Astrocyte (in vitro differentiated cells and primary cell): Measurements from ENCODE around the gene RAB6A. TPM values are rescaled to one million over a fixed set of nuclear protein-coding genes. Genes with fewer than 3 reads are reported as not detected.

Experiments used
- DNase-seq: peaks from one replicate; pipeline ENCODE4 v3.0.0-alpha.2; 2010; ENCODE audit warnings: low read depth
- FAIRE-seq: peaks from 2 replicates; lab custom pipeline; 2011; peaks lifted over from hg19 to GRCh38; lab: Jason Lieb, UNC
- H2AFZ ChIP-seq: 2 replicates; pipeline ENCODE4 v1.6.0; 2012; ENCODE audit warnings: low read depth, low read length, inconsistent platforms
- H3K27ac ChIP-seq: 2 replicates; pipeline ENCODE4 v1.5.1; 2011; ENCODE audit warnings: low read depth, low read length, inconsistent platforms
- H3K27me3 ChIP-seq: 2 replicates; pipeline ENCODE4 v1.6.0; 2011; ENCODE audit warnings: low read length, inconsistent platforms; ENCODE audit not compliant: insufficient read depth
- H3K36me3 ChIP-seq: 2 replicates; pipeline ENCODE4 v1.5.1; 2011; ENCODE audit warnings: low read length, inconsistent platforms; ENCODE audit not compliant: insufficient read depth
- H3K4me1 ChIP-seq: 2 replicates; pipeline ENCODE4 v1.5.1; 2011; ENCODE audit warnings: low read length, inconsistent platforms; ENCODE audit not compliant: insufficient read depth
- H3K4me2 ChIP-seq: 2 replicates; pipeline ENCODE4 v1.6.0; 2012; ENCODE audit warnings: low read length, inconsistent platforms
- H3K4me3 ChIP-seq: 2 replicates; pipeline ENCODE4 v1.5.1; 2011; ENCODE audit warnings: low read depth, mild to moderate bottlenecking, low read length, inconsistent platforms; ENCODE audit not compliant: insufficient read depth
- H3K79me2 ChIP-seq: 2 replicates; pipeline ENCODE4 v1.6.0; 2012; ENCODE audit warnings: mild to moderate bottlenecking, low read length, inconsistent platforms; ENCODE audit not compliant: insufficient read depth
- H3K9ac ChIP-seq: 2 replicates; pipeline ENCODE4 v1.6.0; 2012; ENCODE audit warnings: mild to moderate bottlenecking, low read length, inconsistent platforms
- H3K9me3 ChIP-seq: 2 replicates; pipeline ENCODE4 v1.5.1; 2012; ENCODE audit warnings: low read depth, mild to moderate bottlenecking, low read length, inconsistent platforms; ENCODE audit not compliant: insufficient read depth
- H4K20me1 ChIP-seq: 2 replicates; pipeline ENCODE4 v1.6.0; 2012; ENCODE audit warnings: low read length, inconsistent platforms; ENCODE audit not compliant: insufficient read depth
- H3K27ac Mint-ChIP-seq: one replicate; pipeline ENCODE4 v1.8.0; 2021; ENCODE audit warnings: mild to moderate bottlenecking, mixed read lengths; ENCODE audit not compliant: unreplicated experiment
- H3K27me3 Mint-ChIP-seq: one replicate; pipeline ENCODE4 v1.8.0; 2021; ENCODE audit warnings: low read depth, mixed read lengths; ENCODE audit not compliant: unreplicated experiment
- H3K36me3 Mint-ChIP-seq: one replicate; pipeline ENCODE4 v1.8.0; 2021; ENCODE audit warnings: low read depth, mixed read lengths; ENCODE audit not compliant: unreplicated experiment
- H3K4me1 Mint-ChIP-seq: one replicate; pipeline ENCODE4 v1.8.0; 2021; ENCODE audit warnings: low read depth, mixed read lengths; ENCODE audit not compliant: unreplicated experiment
- H3K4me3 Mint-ChIP-seq: one replicate; pipeline ENCODE4 v1.8.0; 2021; ENCODE audit warnings: mild to moderate bottlenecking, moderate library complexity, mixed read lengths; ENCODE audit not compliant: unreplicated experiment
- H3K9me3 Mint-ChIP-seq: one replicate; pipeline ENCODE4 v1.8.0; 2021; ENCODE audit warnings: mild to moderate bottlenecking, mixed read lengths; ENCODE audit not compliant: unreplicated experiment
- CTCF ChIP-seq: IDR thresholded peaks from 2 replicates; pipeline ENCODE4 v1.5.1; 2011; ENCODE audit warnings: low read depth, mild to moderate bottlenecking, inconsistent platforms, low read length, moderate library complexity; ENCODE audit not compliant: insufficient read depth
- EZH2 ChIP-seq: IDR thresholded peaks from 2 replicates; pipeline ENCODE4 v1.6.1; 2012; ENCODE audit warnings: mild to moderate bottlenecking, low read length, inconsistent platforms; ENCODE audit not compliant: insufficient read depth
- total RNA-seq: library from RNA; stranded (reverse); gene quantifications from 2 replicates; pipeline ENCODE4 v1.2.1, GENCODE V29; 2021

RAB6A gene
- total RNA-seq, 1 donor from 2014 or later, result 185 TPM

DNA sequence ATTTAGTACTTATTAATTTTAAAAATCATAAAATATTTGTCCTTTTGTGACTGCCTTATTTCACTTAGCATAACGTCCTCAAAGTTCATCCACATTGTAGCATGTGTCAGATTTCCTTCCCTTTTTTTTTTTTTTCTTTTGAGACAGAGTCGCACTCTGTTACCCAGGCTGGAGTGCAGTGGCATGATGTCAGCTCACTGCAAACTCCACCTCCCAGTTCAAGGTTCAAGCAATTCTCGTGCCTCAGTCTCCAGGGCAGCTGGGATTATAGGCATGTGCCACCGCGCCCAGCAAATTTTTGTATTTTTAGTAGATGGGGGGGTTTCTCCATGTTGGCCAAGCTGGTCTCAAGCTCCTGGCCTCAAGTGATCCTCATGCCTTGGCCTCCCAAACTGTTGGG lies 10.6 kb downstream of the RAB6A start:
- Mint-ChIP-seq H3K36me3 (no peaks in the 10 kb centered on the region), H3K4me3 (no peak overlapping the region), H3K27ac (no peak overlapping the region), H3K27me3 (no peaks in the 10 kb centered on the region), H3K9me3 (no peaks in the 10 kb centered on the region), H3K4me1 (peaks cover 12% of the 10 kb centered on the region)
- H3K27me3 ChIP-seq, result no peaks in the 10 kb centered on the region
- no peak overlapping the region for H3K27ac ChIP-seq
- DNase-seq, result no peak
- H2AFZ ChIP-seq, result no peak overlapping the region
- peaks cover 8% of the 10 kb centered on the region for H3K4me1 ChIP-seq
- no peak overlapping the region for H3K9ac ChIP-seq
- H3K4me2 ChIP-seq, result no peak overlapping the region
- FAIRE-seq, result no peak
- no peaks in the 10 kb centered on the region for H3K9me3 ChIP-seq
- H3K36me3 ChIP-seq, result no peaks in the 10 kb centered on the region
- H4K20me1 ChIP-seq, result peaks cover 95% of the 10 kb centered on the region
- no peak overlapping the region for H3K4me3 ChIP-seq
- H3K79me2 ChIP-seq, result peaks cover 99% of the 10 kb centered on the region
- TF ChIP-seq CTCF, result no peak
- TF ChIP-seq EZH2, result no peak

GRCh38 chr11:73749118-73749517 lies 11.8 kb downstream of the RAB6A start:
- no peak overlapping the region for H3K9ac ChIP-seq
- Mint-ChIP-seq H3K9me3 (no peaks in the 10 kb centered on the region), H3K4me3 (no peak overlapping the region), H3K36me3 (no peaks in the 10 kb centered on the region), H3K4me1 (peaks cover 12% of the 10 kb centered on the region), H3K27me3 (no peaks in the 10 kb centered on the region), H3K27ac (no peak overlapping the region)
- peaks cover 98% of the 10 kb centered on the region for H3K79me2 ChIP-seq
- no peak overlapping the region for H2AFZ ChIP-seq
- peaks cover 8% of the 10 kb centered on the region for H3K4me1 ChIP-seq
- H3K36me3 ChIP-seq, result no peaks in the 10 kb centered on the region
- no peaks in the 10 kb centered on the region for H3K9me3 ChIP-seq
- H3K4me2 ChIP-seq, result no peak overlapping the region
- H3K27me3 ChIP-seq, result no peaks in the 10 kb centered on the region
- TF ChIP-seq EZH2 (no peak), CTCF (no peak)
- peaks cover 98% of the 10 kb centered on the region for H4K20me1 ChIP-seq
- DNase-seq, result no peak
- H3K4me3 ChIP-seq, result no peak overlapping the region
- no peak for FAIRE-seq
- H3K27ac ChIP-seq, result no peak overlapping the region

DNA sequence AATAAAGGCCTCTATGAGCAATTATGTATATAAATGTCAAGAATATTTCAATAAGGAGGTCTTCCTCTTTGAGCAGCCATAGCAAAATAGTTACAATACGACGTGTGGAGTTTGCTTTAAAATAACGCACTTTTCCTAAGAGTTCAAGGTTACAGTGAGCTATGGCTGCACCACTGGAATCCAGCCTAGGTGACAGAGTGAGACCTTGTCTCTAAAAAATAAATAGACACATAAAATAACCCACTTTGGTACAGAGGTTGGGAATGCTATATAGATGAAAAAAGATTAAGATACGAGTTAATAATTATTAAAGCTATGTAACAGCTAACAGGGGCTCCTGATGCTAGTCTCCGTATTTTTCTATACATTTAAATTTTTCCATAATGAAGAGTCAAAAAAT lies 12.6 kb downstream of the RAB6A start:
- no peak overlapping the region for H2AFZ ChIP-seq
- H3K4me3 ChIP-seq, result no peak overlapping the region
- H4K20me1 ChIP-seq, result peaks cover 97% of the 10 kb centered on the region
- TF ChIP-seq CTCF (no peak), EZH2 (no peak)
- H3K4me2 ChIP-seq, result no peak overlapping the region
- no peaks in the 10 kb centered on the region for H3K27me3 ChIP-seq
- H3K4me1 Mint-ChIP-seq, result peaks cover 12% of the 10 kb centered on the region
- FAIRE-seq, result no peak
- no peaks in the 10 kb centered on the region for H3K27me3 Mint-ChIP-seq
- H3K4me1 ChIP-seq, result peaks cover 8% of the 10 kb centered on the region
- H3K9ac ChIP-seq, result no peak overlapping the region
- no peak overlapping the region for H3K27ac Mint-ChIP-seq
- no peaks in the 10 kb centered on the region for H3K9me3 Mint-ChIP-seq
- H3K9me3 ChIP-seq, result no peaks in the 10 kb centered on the region
- H3K79me2 ChIP-seq, result peaks cover 98% of the 10 kb centered on the region
- H3K36me3 Mint-ChIP-seq, result peaks cover 4% of the 10 kb centered on the region
- H3K4me3 Mint-ChIP-seq, result no peak overlapping the region
- H3K27ac ChIP-seq, result no peak overlapping the region
- no peaks in the 10 kb centered on the region for H3K36me3 ChIP-seq
- DNase-seq, result no peak
